ENCODE data around the gene LINC00632. TPM values are rescaled to one million over a fixed set of nuclear protein-coding genes. Genes with fewer than 3 reads are reported as not detected.

The LINC00632 gene
- 10 to 100 TPM in 3 of 5 donors, 1 to 10 TPM in 2; 1.2 to 45.4 (median 19.2) TPM for total RNA-seq
- 1 to 10 TPM in 2 of 3 donors, under 1 TPM in 1; 0.25 to 1.8 (median 1.1) TPM for polyA plus RNA-seq
- long read RNA-seq, donor 1: 0 reads
- long read RNA-seq, donor 2: 0 reads
- long read RNA-seq, donor 3: 0 reads
- long read RNA-seq, donor 4: 0 reads
- long read RNA-seq, donor 5, partial matches to known transcripts: 0 of 2 reads
- long read RNA-seq, donor 5, other reads (novel, unspliced or antisense): 0 of 2 reads
- long read RNA-seq, donor 6, partial matches to known transcripts: 0 of 2 reads
- long read RNA-seq, donor 6, other reads (novel, unspliced or antisense): 0 of 2 reads
- long read RNA-seq, donor 7: 0 reads
- long read RNA-seq, donor 8: 0 reads
- long read RNA-seq, donor 9, partial matches to known transcripts: 0 of 1 reads
- long read RNA-seq, donor 9, other reads (novel, unspliced or antisense): 0 of 1 reads
- long read RNA-seq, donor 10: 0 reads

DNA sequence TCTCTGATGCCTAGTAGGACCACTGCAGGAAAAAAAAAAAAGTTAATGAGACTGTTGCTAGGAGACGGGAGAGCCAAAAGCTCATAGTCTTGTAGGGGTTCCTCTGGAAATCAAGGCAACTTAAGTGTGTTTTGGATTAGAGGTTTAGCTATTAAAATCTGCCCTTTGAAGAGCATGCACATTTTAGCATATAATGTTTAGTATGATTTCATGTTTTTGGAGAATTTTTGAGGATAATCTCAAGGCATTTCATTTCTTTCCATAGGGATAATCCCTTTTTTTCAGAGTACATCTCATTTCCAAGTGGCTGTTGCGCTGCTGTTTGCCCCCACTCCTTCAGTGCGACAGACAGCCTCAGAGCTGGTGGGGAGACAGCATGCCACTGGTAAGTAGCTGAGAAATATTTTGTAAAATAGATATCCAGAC lies at the start of gene LINC00632:
LINC00632 (plus strand) TSS at position 339 of the 426 bp plus-strand sequence.
- no peak for TF ChIP-seq POLR2A (IDR thresholded peaks at IDR 0.05)
- no peak for TF ChIP-seq EP300 (IDR thresholded peaks at IDR 0.05)
- TF ChIP-seq CTCF (IDR thresholded peaks at IDR 0.05): no peak
- no peak for TF ChIP-seq POLR2AphosphoS5 (IDR thresholded peaks at IDR 0.05)
- Histone ChIP-seq H3K4me3 (no peak within 1 kb of the TSS), H3K4me1 (peaks cover 0 to 9% (median 3%) of the 10 kb centered on the region in 4 donors), H3K27me3 (no peaks in the 10 kb centered on the region), H3K9me3 (no peaks in the 10 kb centered on the region), H3K27ac (no peak within 1 kb of the TSS), H3K36me3 (no peaks in the 10 kb centered on the region)
- DNase-seq: peak in 1 of 2 donors; percentile 25
- 56 to 87% (median 69%) methylated on average over 3 of the region's 3 CpGs for WGBS, 5 donors
- intact Hi-C loops (cut with DNase I; ENCODE audit: low total_unique reads): no loop called here

DNA sequence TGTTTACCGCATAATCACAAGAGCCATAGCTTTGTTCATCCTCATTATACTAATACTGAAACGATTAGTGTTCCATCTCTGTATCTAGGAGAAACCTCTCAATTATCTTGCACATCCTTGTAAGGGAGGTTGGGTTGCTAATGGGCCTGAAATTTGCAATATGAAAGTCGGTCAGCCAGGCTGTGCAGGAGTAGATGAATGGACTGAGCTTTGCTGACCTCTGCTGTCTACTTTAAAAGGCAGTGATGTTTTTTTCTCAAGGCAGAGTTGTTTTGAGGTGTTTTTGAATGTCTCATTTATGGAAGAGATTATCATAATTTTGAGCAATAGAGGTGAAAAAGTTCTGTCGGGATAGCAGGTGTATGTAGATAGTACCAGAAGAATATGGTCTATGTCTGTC lies 47.9 kb upstream of the LINC00632 start:
- Histone ChIP-seq H3K4me3 (no peak overlapping the region), H3K36me3 (no peaks in the 10 kb centered on the region), H3K4me1 (no peaks in the 10 kb centered on the region), H3K27ac (no peak overlapping the region), H3K9me3 (no peaks in the 10 kb centered on the region), H3K27me3 (peaks cover 0 to 7% (median 0%) of the 10 kb centered on the region in 3 donors)
- TF ChIP-seq POLR2AphosphoS5 (IDR thresholded peaks at IDR 0.05): no peak
- TF ChIP-seq CTCF (IDR thresholded peaks at IDR 0.05): no peak
- no peak for TF ChIP-seq EP300 (IDR thresholded peaks at IDR 0.05)
- no peak for TF ChIP-seq POLR2A (IDR thresholded peaks at IDR 0.05)
- peak in 1 of 2 donors; percentile 3 for DNase-seq
- intact Hi-C loops (cut with DNase I; ENCODE audit: low total_unique reads): no loop called here
- 46 to 57% (median 48%) methylated on average over 4 of the region's 4 CpGs for WGBS, 5 donors

GRCh38 chrX:140664939-140665338 lies 44.6 kb upstream of the LINC00632 start:
- intact Hi-C loops (cut with DNase I; ENCODE audit: low total_unique reads): no loop called here
- peaks cover 0 to 4% (median 0%) of the 10 kb centered on the region in 3 donors for H3K27me3 ChIP-seq
- H3K9me3 ChIP-seq: no peaks in the 10 kb centered on the region
- 23 to 38% (median 28%) methylated on average over 3 of the region's 3 CpGs for WGBS, 5 donors
- no peak overlapping the region for H3K4me3 ChIP-seq
- H3K27ac ChIP-seq: no peak overlapping the region
- H3K4me1 ChIP-seq: no peaks in the 10 kb centered on the region
- DNase-seq: peak in 1 of 2 donors; percentile 50
- H3K36me3 ChIP-seq: no peaks in the 10 kb centered on the region
- TF ChIP-seq POLR2A (IDR thresholded peaks at IDR 0.05): no peak
- peak in 3 of 7 experiments; percentile 9 to 37 (median 28) for TF ChIP-seq CTCF (IDR thresholded peaks at IDR 0.05)

GRCh38 chrX:140672840-140673731 lies 36.5 kb upstream of the LINC00632 start:
- no peaks in the 10 kb centered on the region for H3K27me3 ChIP-seq
- no peaks in the 10 kb centered on the region for H3K9me3 ChIP-seq
- peaks cover 0 to 17% (median 8%) of the 10 kb centered on the region in 4 donors for H3K4me1 ChIP-seq
- no peaks in the 10 kb centered on the region for H3K36me3 ChIP-seq
- TF ChIP-seq POLR2AphosphoS5 (IDR thresholded peaks at IDR 0.05) (peak in 2 of 3 donors; percentile 68 to 77), CTCF (IDR thresholded peaks at IDR 0.05) (peak in 2 of 7 experiments; percentile 21 to 26), POLR2A (IDR thresholded peaks at IDR 0.05) (no peak), EP300 (IDR thresholded peaks at IDR 0.05) (no peak)
- DNase-seq: peak in 1 of 2 donors; percentile 53
- intact Hi-C loops (cut with DNase I; ENCODE audit: low total_unique reads): no loop called here
- 30 to 48% (median 33%) methylated on average over 10 of the region's 10 CpGs for WGBS, 5 donors
- no peak overlapping the region for H3K27ac ChIP-seq
- H3K4me3 ChIP-seq: no peak overlapping the region

Measured in stomach (tissue), 19 donors.